ENCODE measurements around the gene LMAN1. TPM values are rescaled to one million over a fixed set of nuclear protein-coding genes. Genes with fewer than 3 reads are reported as not detected.

Gene LMAN1
- total and polyA plus RNA-seq, 2 of the 4 experiments (the other 2 are of a cell fraction) = 83.1 to 213 TPM

DNA sequence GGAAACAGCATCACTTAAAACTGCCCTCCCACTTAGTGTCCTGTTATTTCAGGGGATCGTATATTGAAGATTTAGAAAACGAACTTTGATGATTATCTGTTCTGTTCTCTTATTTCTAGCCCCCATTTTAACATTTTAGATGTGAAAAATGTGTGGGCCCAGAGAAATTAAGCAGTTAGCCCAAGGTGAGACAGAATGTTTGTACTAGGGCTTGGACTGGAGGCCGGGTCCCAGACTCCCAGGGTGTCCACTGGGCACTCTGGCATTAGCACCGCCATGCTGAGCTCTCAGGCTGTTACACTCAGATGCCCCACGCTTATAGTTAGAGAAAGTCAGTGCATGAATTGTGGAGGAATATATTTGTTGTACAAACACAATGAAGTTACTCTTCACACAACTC, 80.3 kb downstream of the LMAN1 start:
- Histone ChIP-seq H2BK5ac (ENCODE audit: low read depth, low read length, poor library complexity, severe bottlenecking) (no peak overlapping the region), H4K5ac (ENCODE audit: low read depth, low read length) (no peak overlapping the region), H3K79me1 (ENCODE audit: low read depth in 1 of 2, low read length in 2 of 2) (no peaks in the 10 kb centered on the region), H2AFZ (replicated peaks; ENCODE audit: low read length, poor library complexity) (no peak overlapping the region), H3K23ac (ENCODE audit: low read depth, low read length) (no peak overlapping the region), H3K4ac (ENCODE audit: low read depth, low read length) (no peak overlapping the region), H3K4me2 (ENCODE audit: low read depth, low read length) (no peak overlapping the region), H2BK15ac (ENCODE audit: low read depth, low read length) (no peak overlapping the region), H3K14ac (replicated peaks; ENCODE audit: low read depth, low read length) (no peak overlapping the region), H4K91ac (ENCODE audit: insufficient read depth, low read depth, low read length) (no peak overlapping the region), H3K4me3 (ENCODE audit: insufficient read depth, low read depth, low read length) (no peak overlapping the region), H2AK9ac (replicated peaks; ENCODE audit: low read depth, low read length, poor library complexity) (no peak overlapping the region), H3K18ac (ENCODE audit: low read depth, low read length) (no peak overlapping the region), H2BK20ac (ENCODE audit: low read depth, low read length) (no peak overlapping the region), H3K9me1 (ENCODE audit: insufficient read depth, low read length) (no peaks in the 10 kb centered on the region), H3K36me3 (ENCODE audit: control insufficient read depth, insufficient read depth, low read length) (no peaks in the 10 kb centered on the region), H4K8ac (ENCODE audit: low read depth in 2 of 2, low read length in 2 of 2) (no peak overlapping the region), H3K27ac (ENCODE audit: insufficient read depth, low read length) (no peak overlapping the region), H3K27me3 (ENCODE audit: control insufficient read depth, insufficient read depth, low read length) (peaks cover 77% of the 10 kb centered on the region), H2BK120ac (ENCODE audit: low read depth, low read length) (no peak overlapping the region), H3K4me1 (ENCODE audit: control insufficient read depth, insufficient read depth, low read length) (no peaks in the 10 kb centered on the region), H4K20me1 (ENCODE audit: insufficient read depth, low read length) (no peaks in the 10 kb centered on the region), H2AK5ac (ENCODE audit: low read depth, low read length) (no peak overlapping the region), H3K9me3 (ENCODE audit: control insufficient read depth, insufficient read depth, low read length) (peaks cover 11% of the 10 kb centered on the region), H3K9ac (ENCODE audit: low read depth, low read length) (no peak overlapping the region), H3K56ac (ENCODE audit: extremely low read depth, insufficient read depth, low read length) (no peak overlapping the region)
- intact Hi-C loops (cut with micrococcal nuclease) = no loop called here
- TF ChIP-seq BHLHE40 (IDR thresholded peaks at IDR 0.05; ENCODE audit: low read depth, low read length) (no peak), RCOR1 (IDR thresholded peaks at IDR 0.05; ENCODE audit: insufficient replicate concordance, low read length) (no peak), RAD21 (IDR thresholded peaks at IDR 0.05; ENCODE audit: low read length) (no peak), MXI1 (IDR thresholded peaks at IDR 0.05; ENCODE audit: borderline replicate concordance, low read depth, low read length) (no peak), NFE2L2 (IDR thresholded peaks at IDR 0.05; ENCODE audit: low read depth, low read length) (no peak), SMC3 (IDR thresholded peaks at IDR 0.05; ENCODE audit: low read depth, low read length) (no peak), RFX5 (IDR thresholded peaks at IDR 0.05; ENCODE audit: low read depth, low read length) (no peak), CHD1 (IDR thresholded peaks at IDR 0.05; ENCODE audit: low read depth, low read length) (no peak), POLR2A (IDR thresholded peaks at IDR 0.05; ENCODE audit: low read depth, low read length) (no peak), MAZ (IDR thresholded peaks at IDR 0.05; ENCODE audit: borderline replicate concordance, low read depth, low read length) (no peak), FOS (IDR thresholded peaks at IDR 0.05; ENCODE audit: low read depth, low read length) (no peak), CEBPB (IDR thresholded peaks at IDR 0.05; ENCODE audit: low read depth, low read length) (no peak), MAFK (IDR thresholded peaks at IDR 0.05; ENCODE audit: low read depth, low read length) (no peak)
- TF ChIP-seq, protein P1, sequence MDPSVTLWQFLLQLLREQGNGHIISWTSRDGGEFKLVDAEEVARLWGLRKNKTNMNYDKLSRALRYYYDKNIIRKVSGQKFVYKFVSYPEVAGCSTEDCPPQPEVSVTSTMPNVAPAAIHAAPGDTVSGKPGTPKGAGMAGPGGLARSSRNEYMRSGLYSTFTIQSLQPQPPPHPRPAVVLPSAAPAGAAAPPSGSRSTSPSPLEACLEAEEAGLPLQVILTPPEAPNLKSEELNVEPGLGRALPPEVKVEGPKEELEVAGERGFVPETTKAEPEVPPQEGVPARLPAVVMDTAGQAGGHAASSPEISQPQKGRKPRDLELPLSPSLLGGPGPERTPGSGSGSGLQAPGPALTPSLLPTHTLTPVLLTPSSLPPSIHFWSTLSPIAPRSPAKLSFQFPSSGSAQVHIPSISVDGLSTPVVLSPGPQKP (IDR thresholded peaks at IDR 0.05; ENCODE audit: borderline replicate concordance, low read depth, low read length) = no peak
- TF ChIP-seq, protein P2, sequence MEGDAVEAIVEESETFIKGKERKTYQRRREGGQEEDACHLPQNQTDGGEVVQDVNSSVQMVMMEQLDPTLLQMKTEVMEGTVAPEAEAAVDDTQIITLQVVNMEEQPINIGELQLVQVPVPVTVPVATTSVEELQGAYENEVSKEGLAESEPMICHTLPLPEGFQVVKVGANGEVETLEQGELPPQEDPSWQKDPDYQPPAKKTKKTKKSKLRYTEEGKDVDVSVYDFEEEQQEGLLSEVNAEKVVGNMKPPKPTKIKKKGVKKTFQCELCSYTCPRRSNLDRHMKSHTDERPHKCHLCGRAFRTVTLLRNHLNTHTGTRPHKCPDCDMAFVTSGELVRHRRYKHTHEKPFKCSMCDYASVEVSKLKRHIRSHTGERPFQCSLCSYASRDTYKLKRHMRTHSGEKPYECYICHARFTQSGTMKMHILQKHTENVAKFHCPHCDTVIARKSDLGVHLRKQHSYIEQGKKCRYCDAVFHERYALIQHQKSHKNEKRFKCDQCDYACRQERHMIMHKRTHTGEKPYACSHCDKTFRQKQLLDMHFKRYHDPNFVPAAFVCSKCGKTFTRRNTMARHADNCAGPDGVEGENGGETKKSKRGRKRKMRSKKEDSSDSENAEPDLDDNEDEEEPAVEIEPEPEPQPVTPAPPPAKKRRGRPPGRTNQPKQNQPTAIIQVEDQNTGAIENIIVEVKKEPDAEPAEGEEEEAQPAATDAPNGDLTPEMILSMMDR (conservative IDR thresholded peaks at IDR 0.05; ENCODE audit: low read depth, low read length) = no peak
- TF ChIP-seq, protein P3, sequence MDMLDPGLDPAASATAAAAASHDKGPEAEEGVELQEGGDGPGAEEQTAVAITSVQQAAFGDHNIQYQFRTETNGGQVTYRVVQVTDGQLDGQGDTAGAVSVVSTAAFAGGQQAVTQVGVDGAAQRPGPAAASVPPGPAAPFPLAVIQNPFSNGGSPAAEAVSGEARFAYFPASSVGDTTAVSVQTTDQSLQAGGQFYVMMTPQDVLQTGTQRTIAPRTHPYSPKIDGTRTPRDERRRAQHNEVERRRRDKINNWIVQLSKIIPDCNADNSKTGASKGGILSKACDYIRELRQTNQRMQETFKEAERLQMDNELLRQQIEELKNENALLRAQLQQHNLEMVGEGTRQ (IDR thresholded peaks at IDR 0.05; ENCODE audit: low read depth, low read length) = no peak
- DNase-seq (no peak), ATAC-seq (ENCODE audit: low read depth) (no peak)
- BruUV-seq (replicated peaks) = no TSS peak
- dilution Hi-C loops (cut with HindIII; ENCODE audit: low sequenced_read_pairs, unreplicated experiment) = no loop called here
- in situ Hi-C loops (cut with MboI; ENCODE audit: low sequenced_read_pairs) = no loop called here
- POLR2A ChIA-PET (ENCODE audit: unreplicated experiment) = no interaction called here
- CTCF ChIA-PET = no interaction called here
- no CpG with 5 or more reads among the region's 5 CpGs for WGBS, 2 experiments (ENCODE audit: extremely low coverage in 2 of 2, insufficient read length in 1 of 2)
